Smooth muscle cell (in vitro differentiated cells): ENCODE results near the gene CTNNA2. TPM values are rescaled to one million over a fixed set of nuclear protein-coding genes. Genes with fewer than 3 reads are reported as not detected.

ENCODE experiments used
- DNase-seq: peaks from one replicate; lab custom pipeline; 2025; ENCODE audit not compliant: unreplicated experiment; lab: John Stamatoyannopoulos, UW
- H2AFZ ChIP-seq: fragments of 200-600 bp; sonication (generic); 2 replicates; pipeline ENCODE4 v1.6.0; 2016; ENCODE audit warnings: antibody characterized with exemption, low read depth, mild to moderate bottlenecking
- H3F3A ChIP-seq: fragments of 200-600 bp; sonication (generic); 2 replicates; pipeline ENCODE4 v1.6.0; 2017; ENCODE audit warnings: antibody characterized with exemption, low read depth
- H3K27ac ChIP-seq: fragments of 200-600 bp; sonication (generic); 2 replicates; pipeline ENCODE4 v1.5.1; 2016; ENCODE audit warnings: low read depth, mild to moderate bottlenecking
- H3K27me3 ChIP-seq: fragments of 200-600 bp; sonication (generic); 2 replicates; pipeline ENCODE4 v1.6.1; 2016; ENCODE audit warnings: low read depth, mild to moderate bottlenecking
- H3K36me3 ChIP-seq: fragments of 200-600 bp; sonication (generic); 2 replicates; pipeline ENCODE4 v1.5.1; 2016; ENCODE audit warnings: low read depth
- H3K4me1 ChIP-seq: fragments of 200-600 bp; sonication (generic); 2 replicates; pipeline ENCODE4 v1.5.1; 2016; ENCODE audit warnings: low read depth
- H3K4me2 ChIP-seq: fragments of 200-600 bp; sonication (generic); 2 replicates; pipeline ENCODE4 v1.6.0; 2016; ENCODE audit warnings: mild to moderate bottlenecking
- H3K4me3 ChIP-seq: fragments of 200-600 bp; sonication (generic); 2 replicates; pipeline ENCODE4 v1.5.1; 2016; ENCODE audit warnings: mild to moderate bottlenecking
- H3K79me2 ChIP-seq: fragments of 200-600 bp; sonication (generic); 2 replicates; pipeline ENCODE4 v1.6.0; 2016; ENCODE audit warnings: low read depth, mild to moderate bottlenecking
- H3K9ac ChIP-seq: fragments of 200-600 bp; sonication (generic); 2 replicates; pipeline ENCODE4 v1.6.0; 2016; ENCODE audit warnings: low read depth
- H3K9me3 ChIP-seq: fragments of 200-600 bp; sonication (generic); replicated peaks from 2 replicates; pipeline ENCODE4 v1.5.1; 2016; ENCODE audit warnings: low read depth
- H4K20me1 ChIP-seq: fragments of 200-600 bp; sonication (generic); 2 replicates; pipeline ENCODE4 v1.6.0; 2016; ENCODE audit warnings: low read depth
- WGBS: methylation state at CpG from one replicate; pipeline ENCODE4 v1.1.7; 2016; ENCODE audit warnings: low lambda C conversion rate; 5-methylcytosine and 5-hydroxymethylcytosine counted together
- polyA plus RNA-seq: library from polyadenylated mRNA; unstranded; fragments of >200 nt; fragmentation: Nextera tagmentation; extraction: Ambion mirVana; gene quantifications from 2 replicates; pipeline ENCODE4 v1.2.1, GENCODE V29; 2016
- total RNA-seq: library from RNA; depleted of rRNA; stranded (reverse); fragments of >200 nt; gene quantifications from 2 replicates; pipeline ENCODE4 v1.2.3, GENCODE V29; 2014
- TF ChIP-seq, protein P1 (sequence below): fragments of 200-600 bp; sonication (generic); IDR thresholded peaks from 2 replicates; pipeline ENCODE4 v1.5.1; 2017; ENCODE audit warnings: borderline replicate concordance, mild to moderate bottlenecking, antibody characterized with exemption; ENCODE audit not compliant: insufficient read depth, poor library complexity, severe bottlenecking

The CTNNA2 gene
- total and polyA plus RNA-seq, 2 experiments from 2014 or later: not detected

- no peaks in the 10 kb centered on the region for H4K20me1 ChIP-seq
- H3K27ac ChIP-seq: no peak overlapping the region
- H3K4me1 ChIP-seq: no peaks in the 10 kb centered on the region
- H3K9ac ChIP-seq: no peak overlapping the region
- H3K36me3 ChIP-seq: no peaks in the 10 kb centered on the region
- H3K4me3 ChIP-seq: no peak overlapping the region
- TF ChIP-seq, protein P1, sequence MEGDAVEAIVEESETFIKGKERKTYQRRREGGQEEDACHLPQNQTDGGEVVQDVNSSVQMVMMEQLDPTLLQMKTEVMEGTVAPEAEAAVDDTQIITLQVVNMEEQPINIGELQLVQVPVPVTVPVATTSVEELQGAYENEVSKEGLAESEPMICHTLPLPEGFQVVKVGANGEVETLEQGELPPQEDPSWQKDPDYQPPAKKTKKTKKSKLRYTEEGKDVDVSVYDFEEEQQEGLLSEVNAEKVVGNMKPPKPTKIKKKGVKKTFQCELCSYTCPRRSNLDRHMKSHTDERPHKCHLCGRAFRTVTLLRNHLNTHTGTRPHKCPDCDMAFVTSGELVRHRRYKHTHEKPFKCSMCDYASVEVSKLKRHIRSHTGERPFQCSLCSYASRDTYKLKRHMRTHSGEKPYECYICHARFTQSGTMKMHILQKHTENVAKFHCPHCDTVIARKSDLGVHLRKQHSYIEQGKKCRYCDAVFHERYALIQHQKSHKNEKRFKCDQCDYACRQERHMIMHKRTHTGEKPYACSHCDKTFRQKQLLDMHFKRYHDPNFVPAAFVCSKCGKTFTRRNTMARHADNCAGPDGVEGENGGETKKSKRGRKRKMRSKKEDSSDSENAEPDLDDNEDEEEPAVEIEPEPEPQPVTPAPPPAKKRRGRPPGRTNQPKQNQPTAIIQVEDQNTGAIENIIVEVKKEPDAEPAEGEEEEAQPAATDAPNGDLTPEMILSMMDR: no peak
- no peaks in the 10 kb centered on the region for H3K9me3 ChIP-seq
- no peak for DNase-seq
- no peaks in the 10 kb centered on the region for H3K27me3 ChIP-seq
- no peak overlapping the region for H3K4me2 ChIP-seq
- no peaks in the 10 kb centered on the region for H3K79me2 ChIP-seq
- WGBS: 55% methylated on average over 1 of the region's 1 CpG
- no peak overlapping the region for H2AFZ ChIP-seq
- no peaks in the 10 kb centered on the region for H3F3A ChIP-seq
Measured at GRCh38 chr2:80233333-80233732, 720.5 kb downstream of the CTNNA2 start.

- H3K9me3 ChIP-seq: no peaks in the 10 kb centered on the region
- no peak for DNase-seq
- no peaks in the 10 kb centered on the region for H3K79me2 ChIP-seq
- H3F3A ChIP-seq: no peaks in the 10 kb centered on the region
- H3K4me2 ChIP-seq: no peak overlapping the region
- TF ChIP-seq, protein P1: peak; percentile 88
- no peaks in the 10 kb centered on the region for H3K36me3 ChIP-seq
- WGBS: 56% methylated on average over 11 of the region's 11 CpGs
- H3K9ac ChIP-seq: no peak overlapping the region
- no peak overlapping the region for H3K27ac ChIP-seq
- H2AFZ ChIP-seq: peak overlapping the region; percentile 64
- H4K20me1 ChIP-seq: no peaks in the 10 kb centered on the region
- H3K27me3 ChIP-seq: no peaks in the 10 kb centered on the region
- no peaks in the 10 kb centered on the region for H3K4me1 ChIP-seq
- no peak overlapping the region for H3K4me3 ChIP-seq
Measured at GRCh38 chr2:80238692-80239469, 726.0 kb downstream of the CTNNA2 start.

- H2AFZ ChIP-seq: peak overlapping the region; percentile 50
- H3K27me3 ChIP-seq: no peaks in the 10 kb centered on the region
- H3K36me3 ChIP-seq: no peaks in the 10 kb centered on the region
- no peak for DNase-seq
- no peaks in the 10 kb centered on the region for H3K79me2 ChIP-seq
- 57% methylated on average over 3 of the region's 3 CpGs for WGBS
- no peak overlapping the region for H3K9ac ChIP-seq
- no peaks in the 10 kb centered on the region for H3F3A ChIP-seq
- no peak overlapping the region for H3K4me2 ChIP-seq
- TF ChIP-seq, protein P1: no peak
- H3K4me3 ChIP-seq: no peak overlapping the region
- H3K27ac ChIP-seq: no peak overlapping the region
- no peaks in the 10 kb centered on the region for H3K9me3 ChIP-seq
- H3K4me1 ChIP-seq: no peaks in the 10 kb centered on the region
- H4K20me1 ChIP-seq: no peaks in the 10 kb centered on the region
Measured at GRCh38 chr2:80242355-80242910, 729.6 kb downstream of the CTNNA2 start.
